MM.1S (cell line): ENCODE measurements around the gene SHISA9.

Experiments used
- DNase-seq: peaks from one replicate; pipeline ENCODE4 v3.0.0-alpha.2; 2015
- H2AFZ ChIP-seq: fragments of 300-600 bp; sonication (generic); 2 replicates; pipeline ENCODE4 v1.6.0; 2016; ENCODE audit warnings: antibody characterized with exemption, low read length
- H3F3A ChIP-seq: fragments of 300-600 bp; sonication (generic); 2 replicates; pipeline ENCODE4 v1.6.1; 2016; ENCODE audit warnings: mild to moderate bottlenecking, antibody characterized with exemption, low read length, moderate library complexity, mixed read lengths; ENCODE audit not compliant: insufficient read depth
- H3K27ac ChIP-seq: fragments of 300-600 bp; sonication (generic); 2 replicates; pipeline ENCODE4 v1.5.1; 2016; ENCODE audit warnings: mild to moderate bottlenecking, low read length
- H3K27me3 ChIP-seq: fragments of 300-600 bp; sonication (generic); replicated peaks from 2 replicates; pipeline ENCODE4 v1.6.0; 2016; ENCODE audit warnings: low read length; ENCODE audit not compliant: insufficient read depth
- H3K36me3 ChIP-seq: fragments of 300-600 bp; sonication (generic); replicated peaks from 2 replicates; pipeline ENCODE4 v1.6.1; 2016; ENCODE audit warnings: mild to moderate bottlenecking, low read length, mixed read lengths; ENCODE audit not compliant: insufficient read depth
- H3K4me1 ChIP-seq: fragments of 300-600 bp; sonication (generic); 2 replicates; pipeline ENCODE4 v1.6.1; 2016; ENCODE audit warnings: low read length, mixed read lengths
- H3K4me2 ChIP-seq: fragments of 300-600 bp; sonication (generic); 2 replicates; pipeline ENCODE4 v1.6.0; 2016; ENCODE audit warnings: low read depth, low read length
- H3K4me3 ChIP-seq: fragments of 300-600 bp; sonication (generic); 2 replicates; pipeline ENCODE4 v1.5.1; 2016; ENCODE audit warnings: low read length, mixed read lengths
- H3K79me2 ChIP-seq: fragments of 300-600 bp; sonication (generic); 2 replicates; pipeline ENCODE4 v1.6.1; 2016; ENCODE audit warnings: mixed run types, low read length, mixed read lengths
- H3K9ac ChIP-seq: fragments of 300-600 bp; sonication (generic); 2 replicates; pipeline ENCODE4 v1.6.1; 2016; ENCODE audit warnings: low read length, mixed read lengths
- H3K9me2 ChIP-seq: fragments of 300-600 bp; sonication (generic); replicated peaks from 2 replicates; pipeline ENCODE4 v1.6.1; 2016; ENCODE audit warnings: mild to moderate bottlenecking, low read length, mixed read lengths; ENCODE audit not compliant: insufficient read depth
- H3K9me3 ChIP-seq: fragments of 300-600 bp; sonication (generic); replicated peaks from 2 replicates; pipeline ENCODE4 v1.6.1; 2016; ENCODE audit warnings: mild to moderate bottlenecking, low read length, mixed read lengths; ENCODE audit not compliant: insufficient read depth
- H4K20me1 ChIP-seq: fragments of 300-600 bp; sonication (generic); 2 replicates; pipeline ENCODE4 v1.6.1; 2016; ENCODE audit warnings: mild to moderate bottlenecking, low read length, moderate library complexity, mixed read lengths; ENCODE audit not compliant: insufficient read depth
- EZH2 ChIP-seq: fragments of 300-600 bp; sonication (generic); optimal IDR thresholded peaks from 2 replicates; pipeline ENCODE3; 2017; ENCODE audit warnings: low read depth, mild to moderate bottlenecking, antibody characterized with exemption, low read length, mixed read lengths
- EZH2phosphoT487 ChIP-seq: fragments of 300-600 bp; sonication (generic); IDR thresholded peaks from 2 replicates; pipeline ENCODE4 v1.6.1; 2018; ENCODE audit warnings: antibody characterized with exemption, low read length
- TF ChIP-seq, protein P1 (sequence below): fragments of 300-600 bp; sonication (generic); IDR thresholded peaks from 2 replicates; pipeline ENCODE4 v1.5.1; 2016; ENCODE audit warnings: antibody characterized with exemption, low read length, mixed read lengths

Gene SHISA9

GRCh38 chr16:12893050-12893750 is 8.2 kb upstream of the SHISA9 start:
- Histone ChIP-seq H3K79me2 (no peaks in the 10 kb centered on the region), H3K27ac (no peak overlapping the region), H3K9ac (no peak overlapping the region), H3K36me3 (no peaks in the 10 kb centered on the region), H3F3A (no peaks in the 10 kb centered on the region), H4K20me1 (no peaks in the 10 kb centered on the region), H3K4me2 (no peak overlapping the region), H3K27me3 (no peaks in the 10 kb centered on the region), H3K9me3 (no peaks in the 10 kb centered on the region), H3K4me3 (no peak overlapping the region), H2AFZ (no peak overlapping the region), H3K4me1 (no peaks in the 10 kb centered on the region), H3K9me2 (no peaks in the 10 kb centered on the region)
- DNase-seq: no peak
- no peak for TF ChIP-seq EZH2phosphoT487
- TF ChIP-seq, protein P1, sequence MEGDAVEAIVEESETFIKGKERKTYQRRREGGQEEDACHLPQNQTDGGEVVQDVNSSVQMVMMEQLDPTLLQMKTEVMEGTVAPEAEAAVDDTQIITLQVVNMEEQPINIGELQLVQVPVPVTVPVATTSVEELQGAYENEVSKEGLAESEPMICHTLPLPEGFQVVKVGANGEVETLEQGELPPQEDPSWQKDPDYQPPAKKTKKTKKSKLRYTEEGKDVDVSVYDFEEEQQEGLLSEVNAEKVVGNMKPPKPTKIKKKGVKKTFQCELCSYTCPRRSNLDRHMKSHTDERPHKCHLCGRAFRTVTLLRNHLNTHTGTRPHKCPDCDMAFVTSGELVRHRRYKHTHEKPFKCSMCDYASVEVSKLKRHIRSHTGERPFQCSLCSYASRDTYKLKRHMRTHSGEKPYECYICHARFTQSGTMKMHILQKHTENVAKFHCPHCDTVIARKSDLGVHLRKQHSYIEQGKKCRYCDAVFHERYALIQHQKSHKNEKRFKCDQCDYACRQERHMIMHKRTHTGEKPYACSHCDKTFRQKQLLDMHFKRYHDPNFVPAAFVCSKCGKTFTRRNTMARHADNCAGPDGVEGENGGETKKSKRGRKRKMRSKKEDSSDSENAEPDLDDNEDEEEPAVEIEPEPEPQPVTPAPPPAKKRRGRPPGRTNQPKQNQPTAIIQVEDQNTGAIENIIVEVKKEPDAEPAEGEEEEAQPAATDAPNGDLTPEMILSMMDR: no peak
- TF ChIP-seq EZH2: no peak

DNA sequence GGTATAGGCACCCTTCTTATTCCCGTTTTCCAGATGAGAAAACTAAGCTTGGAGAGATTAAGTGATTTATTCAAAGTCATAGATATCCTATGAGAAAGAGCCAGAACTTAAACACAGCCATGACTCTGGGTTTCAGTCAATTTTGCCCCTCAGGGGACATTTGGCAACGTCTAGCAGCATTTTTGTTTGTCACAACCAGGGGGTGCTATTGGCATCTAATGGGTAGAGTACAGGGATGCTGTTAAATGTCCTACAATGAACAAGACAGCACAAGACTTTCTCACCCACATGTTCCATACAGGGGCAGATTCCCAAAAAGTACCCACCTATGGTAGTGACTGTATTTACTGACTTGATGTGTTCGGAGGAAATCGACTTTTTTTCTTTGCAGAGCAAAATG is 4.8 kb upstream of the SHISA9 start:
- H3K4me1 ChIP-seq: no peaks in the 10 kb centered on the region
- no peak overlapping the region for H3K27ac ChIP-seq
- peak; percentile 49 for DNase-seq
- no peak overlapping the region for H3K4me2 ChIP-seq
- no peak overlapping the region for H3K4me3 ChIP-seq
- H2AFZ ChIP-seq: no peak overlapping the region
- H4K20me1 ChIP-seq: no peaks in the 10 kb centered on the region
- H3K27me3 ChIP-seq: no peaks in the 10 kb centered on the region
- no peaks in the 10 kb centered on the region for H3F3A ChIP-seq
- no peaks in the 10 kb centered on the region for H3K36me3 ChIP-seq
- no peaks in the 10 kb centered on the region for H3K9me2 ChIP-seq
- no peaks in the 10 kb centered on the region for H3K9me3 ChIP-seq
- H3K9ac ChIP-seq: no peak overlapping the region
- no peaks in the 10 kb centered on the region for H3K79me2 ChIP-seq
- TF ChIP-seq EZH2: no peak
- TF ChIP-seq, protein P1: peak; percentile 36

- no peak overlapping the region for H3K9ac ChIP-seq
- H2AFZ ChIP-seq: no peak overlapping the region
- H3K9me2 ChIP-seq: no peaks in the 10 kb centered on the region
- no peaks in the 10 kb centered on the region for H3K79me2 ChIP-seq
- H3K4me1 ChIP-seq: no peaks in the 10 kb centered on the region
- H3K9me3 ChIP-seq: no peaks in the 10 kb centered on the region
- no peaks in the 10 kb centered on the region for H3K27me3 ChIP-seq
- no peak for DNase-seq
- H3K4me2 ChIP-seq: no peak overlapping the region
- TF ChIP-seq EZH2: no peak
- TF ChIP-seq EZH2phosphoT487: no peak
- H3K27ac ChIP-seq: no peak overlapping the region
- no peaks in the 10 kb centered on the region for H3K36me3 ChIP-seq
- H3F3A ChIP-seq: no peaks in the 10 kb centered on the region
- no peak overlapping the region for H3K4me3 ChIP-seq
- H4K20me1 ChIP-seq: no peaks in the 10 kb centered on the region
These were observed 2.8 kb upstream of the SHISA9 start for GRCh38 chr16:12898551-12898950.

DNA sequence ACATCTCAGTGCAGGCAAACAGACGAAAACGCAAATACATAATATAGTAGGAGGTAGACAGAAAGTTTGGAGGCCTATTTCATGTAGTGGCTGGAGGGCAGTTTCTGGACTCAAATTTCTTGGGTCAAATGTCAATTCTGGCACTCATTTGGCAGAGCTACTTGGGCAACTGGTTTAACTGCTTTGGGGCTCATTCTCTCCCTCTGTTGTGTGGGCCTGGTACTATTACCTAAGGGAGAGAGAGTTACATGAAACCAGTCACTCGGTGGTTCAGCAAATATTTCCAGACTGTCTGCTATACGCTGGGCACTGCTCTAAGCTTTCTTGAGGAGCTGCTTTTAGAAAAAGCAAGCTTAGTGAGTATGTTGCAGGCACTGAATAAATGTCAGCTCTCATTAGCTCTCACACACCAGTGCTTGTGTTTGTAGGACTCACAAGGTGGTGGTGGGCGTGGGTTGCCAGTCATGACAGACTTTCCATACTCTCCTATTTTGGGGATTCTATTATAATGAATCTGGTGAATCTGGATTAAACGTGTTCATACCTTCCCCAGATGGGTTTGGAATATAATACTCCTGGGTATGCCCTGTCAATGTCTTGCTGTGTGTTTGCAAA is 1.8 kb upstream of the SHISA9 start:
- Histone ChIP-seq H3K36me3 (no peaks in the 10 kb centered on the region), H3K79me2 (no peaks in the 10 kb centered on the region), H3K4me1 (no peaks in the 10 kb centered on the region), H3K9ac (no peak overlapping the region), H3K27me3 (no peaks in the 10 kb centered on the region; the same call in 1 of the 2 replicates), H3K9me2 (no peaks in the 10 kb centered on the region), H4K20me1 (no peaks in the 10 kb centered on the region), H3K27ac (no peak overlapping the region), H2AFZ (no peak overlapping the region), H3F3A (no peaks in the 10 kb centered on the region), H3K9me3 (no peaks in the 10 kb centered on the region), H3K4me2 (no peak overlapping the region), H3K4me3 (no peak overlapping the region)
- DNase-seq: no peak
- TF ChIP-seq, protein P1: no peak
- TF ChIP-seq EZH2phosphoT487: no peak
- no peak for TF ChIP-seq EZH2
